Activated CD8-positive, alpha-beta T cell treated with anti-CD3 and anti-CD28 coated beads, Interleukin-2, amount 10 ng/mL, durations not matched to agents 7 days and 5 days (primary cell): ENCODE results near the gene URAD. TPM values are rescaled to one million over a fixed set of nuclear protein-coding genes. Genes with fewer than 3 reads are reported as not detected.

Experiments
- ATAC-seq: fragments of 150-1000 bp; cut with Tn5 transposase; one replicate; pipeline ENCODE4 v1.10.0; 2021; ENCODE audit warnings: moderate library complexity
- CTCF ChIA-PET: fragments of 350-600 bp; sonication (Branson Sonifier 250); formaldehyde crosslinking; loops from one replicate; lab custom pipeline; 2021; ENCODE audit warnings: antibody characterized with exemption; lab: Charles Lee
- POLR2A ChIA-PET: fragments of 350-600 bp; sonication (Branson Sonifier 250); formaldehyde crosslinking; loops from one replicate; lab custom pipeline; 2021; ENCODE audit warnings: antibody characterized with exemption; lab: Charles Lee
- DNase-seq: peaks from one replicate; pipeline ENCODE4 v3.0.0-alpha.2; 2020
- H3K27ac Mint-ChIP-seq: one replicate; pipeline ENCODE4 v1.8.0; 2021; ENCODE audit warnings: mild to moderate bottlenecking, mixed read lengths
- H3K27me3 Mint-ChIP-seq: one replicate; pipeline ENCODE4 v1.8.0; 2021; ENCODE audit warnings: low read depth, mixed read lengths
- H3K36me3 Mint-ChIP-seq: one replicate; pipeline ENCODE4 v1.8.0; 2021; ENCODE audit warnings: low read depth, mixed read lengths
- H3K4me1 Mint-ChIP-seq: one replicate; pipeline ENCODE4 v1.8.0; 2021; ENCODE audit warnings: low read depth, mixed read lengths
- H3K4me3 Mint-ChIP-seq: one replicate; pipeline ENCODE4 v1.8.0; 2021; ENCODE audit warnings: mild to moderate bottlenecking, mixed read lengths
- H3K9me3 Mint-ChIP-seq: one replicate; pipeline ENCODE4 v1.8.0; 2022; ENCODE audit warnings: mixed read lengths; ENCODE audit not compliant: insufficient read depth
- total RNA-seq, 2 experiments: library from RNA; stranded (reverse); gene quantifications; one replicate each; pipeline ENCODE4 v1.2.3, GENCODE V29; 2021

The URAD gene
- total RNA-seq, 2 experiments from 2014 or later = not detected

DNA sequence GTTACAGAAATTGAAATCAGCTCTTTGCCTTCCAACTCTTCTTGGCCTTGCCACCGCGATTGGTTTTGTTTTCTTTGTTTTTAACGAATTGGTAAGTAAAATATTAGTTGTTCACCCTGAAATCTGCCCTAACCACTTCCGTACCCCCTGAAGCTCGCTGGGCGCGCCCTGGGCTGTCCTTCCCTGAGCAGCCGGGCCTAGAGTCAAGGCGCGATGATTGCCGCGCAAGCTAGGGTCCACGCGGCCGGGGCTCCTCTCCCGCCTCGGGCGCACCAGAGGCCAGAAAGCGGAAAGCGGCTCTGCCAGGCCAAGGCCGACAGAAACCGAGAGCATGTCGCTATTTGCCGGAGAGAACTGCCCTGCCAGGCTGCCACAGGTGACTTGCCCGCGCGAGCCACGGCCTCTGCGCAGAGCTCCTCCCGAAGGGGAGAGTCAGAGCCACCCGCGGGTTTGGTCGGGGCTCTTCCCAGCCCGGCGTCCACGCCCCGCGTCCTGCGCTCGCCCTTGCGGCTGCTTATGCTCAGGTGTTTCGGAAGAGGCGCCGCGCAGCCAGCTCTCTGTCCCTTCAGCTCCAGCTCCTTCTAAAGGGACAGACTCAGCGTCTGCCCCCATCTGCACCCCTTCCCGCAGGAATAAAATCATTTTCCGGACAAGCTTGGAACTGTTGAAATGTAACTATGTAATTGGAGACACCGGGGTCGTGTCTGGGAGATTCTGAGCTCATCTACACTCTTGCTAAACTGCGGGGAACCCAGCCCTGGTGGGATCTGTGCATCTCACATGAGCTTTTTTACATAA lies 12.7 kb downstream of the URAD start:
- peaks cover 78% of the 10 kb centered on the region for H3K27me3 Mint-ChIP-seq
- no peak overlapping the region for H3K4me3 Mint-ChIP-seq
- ATAC-seq (no peak), DNase-seq (no peak)
- H3K36me3 Mint-ChIP-seq = peaks cover 2% of the 10 kb centered on the region
- no peaks in the 10 kb centered on the region for H3K9me3 Mint-ChIP-seq
- ChIA-PET CTCF (interaction anchor here (1.0 to 1.4 kb wide), 5 partner anchors 8 to 149 kb away, joined by 3 to 5 read pairs (median 3); no protein-coding TSS in a partner anchor), POLR2A (interaction anchor here (0.6 kb wide), 1 partner anchor 57 kb away, joined by 3 read pairs; no protein-coding TSS in a partner anchor)
- H3K4me1 Mint-ChIP-seq = peaks cover 23% of the 10 kb centered on the region
- no peak overlapping the region for H3K27ac Mint-ChIP-seq

DNA sequence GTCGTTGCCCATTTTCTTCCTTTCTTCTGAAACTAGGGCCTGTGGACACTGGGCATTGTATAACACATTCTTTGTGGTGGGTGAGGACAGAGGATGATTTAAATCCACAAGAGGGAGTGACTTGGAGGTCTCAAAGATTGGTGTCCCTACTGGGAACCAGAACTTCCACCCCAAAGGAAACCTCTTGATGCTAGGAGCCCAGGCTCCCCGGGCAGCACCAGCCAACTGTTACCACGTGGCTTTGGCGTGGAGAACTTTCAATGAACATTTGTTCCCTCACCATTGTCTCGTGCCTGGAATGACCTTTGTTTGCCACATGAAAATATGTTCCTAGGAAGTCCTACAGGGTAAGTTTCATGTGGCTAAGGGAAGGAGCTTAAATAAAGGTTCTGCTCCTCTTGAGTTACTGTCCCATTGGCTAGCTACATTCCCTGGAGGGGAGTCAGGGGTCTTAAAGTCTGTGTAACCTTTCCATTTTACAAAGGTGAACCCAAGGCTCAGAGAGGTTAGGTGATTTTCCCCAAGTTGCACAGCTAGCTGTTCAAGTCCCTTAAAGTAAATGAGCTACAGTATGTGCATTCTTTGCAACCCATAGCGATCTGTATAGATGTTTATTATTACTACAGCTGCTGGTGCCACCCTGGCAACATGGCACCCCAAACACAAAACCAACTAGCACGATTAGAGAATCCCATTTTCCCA lies 14.4 kb downstream of the URAD start:
- ChIA-PET CTCF (interaction anchor here (0.7 kb wide), 1 partner anchor 10 kb away, joined by 3 read pairs; no protein-coding TSS in a partner anchor), POLR2A (no interaction called here)
- H3K9me3 Mint-ChIP-seq = no peaks in the 10 kb centered on the region
- H3K4me1 Mint-ChIP-seq = peaks cover 15% of the 10 kb centered on the region
- peaks cover 81% of the 10 kb centered on the region for H3K27me3 Mint-ChIP-seq
- H3K36me3 Mint-ChIP-seq = peaks cover 4% of the 10 kb centered on the region
- no peak for ATAC-seq
- no peak overlapping the region for H3K27ac Mint-ChIP-seq
- DNase-seq = no peak
- H3K4me3 Mint-ChIP-seq = no peak overlapping the region

DNA sequence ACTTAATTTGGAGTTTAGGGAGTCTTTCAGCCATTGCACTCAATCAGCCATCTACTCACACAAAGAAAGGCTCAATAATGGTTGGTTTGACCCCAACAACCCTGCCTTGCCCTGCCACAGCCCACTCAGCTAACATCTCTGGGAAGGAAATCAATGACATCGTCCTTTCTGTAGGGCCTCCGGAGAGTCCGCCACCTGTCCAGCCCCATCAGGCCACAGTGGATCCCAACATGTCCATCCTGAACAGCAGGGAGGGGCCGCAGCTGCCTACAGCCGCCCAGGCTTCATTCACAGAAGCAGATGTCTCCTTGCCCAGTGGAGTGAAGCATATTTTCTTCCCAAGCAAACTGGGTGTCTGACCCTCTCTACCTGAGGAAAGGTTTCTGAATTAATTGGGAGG lies 15.2 kb downstream of the URAD start:
- H3K27ac Mint-ChIP-seq = no peak overlapping the region
- DNase-seq (no peak), ATAC-seq (no peak)
- H3K4me3 Mint-ChIP-seq = no peak overlapping the region
- H3K36me3 Mint-ChIP-seq = peaks cover 4% of the 10 kb centered on the region
- H3K4me1 Mint-ChIP-seq = peaks cover 9% of the 10 kb centered on the region
- H3K9me3 Mint-ChIP-seq = no peaks in the 10 kb centered on the region
- CTCF ChIA-PET = no interaction called here
- H3K27me3 Mint-ChIP-seq = peaks cover 80% of the 10 kb centered on the region
- POLR2A ChIA-PET = no interaction called here

DNA sequence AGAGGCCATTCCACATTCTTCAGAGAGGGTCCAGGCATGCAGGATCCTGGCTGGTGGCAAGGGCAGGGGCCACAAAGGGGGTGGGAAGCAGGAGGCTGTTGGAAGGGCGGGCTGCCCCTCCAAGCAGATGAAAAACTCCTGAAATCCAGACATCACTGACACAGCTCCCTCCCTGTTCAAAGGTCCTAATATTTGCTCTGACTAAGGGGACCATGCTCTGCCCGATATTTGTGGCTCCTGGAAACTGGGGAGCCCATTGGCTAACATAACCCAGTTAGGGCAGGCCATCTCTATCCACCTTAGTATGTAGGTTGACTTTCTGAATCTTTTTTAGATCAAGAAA lies 16.0 kb downstream of the URAD start:
- ATAC-seq (no peak), DNase-seq (no peak)
- H3K27ac Mint-ChIP-seq = no peak overlapping the region
- CTCF ChIA-PET = interaction anchor here (1.5 kb wide), 1 partner anchor 12 kb away, joined by 3 read pairs; no protein-coding TSS in a partner anchor
- H3K9me3 Mint-ChIP-seq = no peaks in the 10 kb centered on the region
- peaks cover 2% of the 10 kb centered on the region for H3K36me3 Mint-ChIP-seq
- POLR2A ChIA-PET = no interaction called here
- H3K27me3 Mint-ChIP-seq = peaks cover 80% of the 10 kb centered on the region
- peaks cover 9% of the 10 kb centered on the region for H3K4me1 Mint-ChIP-seq
- no peak overlapping the region for H3K4me3 Mint-ChIP-seq

DNA sequence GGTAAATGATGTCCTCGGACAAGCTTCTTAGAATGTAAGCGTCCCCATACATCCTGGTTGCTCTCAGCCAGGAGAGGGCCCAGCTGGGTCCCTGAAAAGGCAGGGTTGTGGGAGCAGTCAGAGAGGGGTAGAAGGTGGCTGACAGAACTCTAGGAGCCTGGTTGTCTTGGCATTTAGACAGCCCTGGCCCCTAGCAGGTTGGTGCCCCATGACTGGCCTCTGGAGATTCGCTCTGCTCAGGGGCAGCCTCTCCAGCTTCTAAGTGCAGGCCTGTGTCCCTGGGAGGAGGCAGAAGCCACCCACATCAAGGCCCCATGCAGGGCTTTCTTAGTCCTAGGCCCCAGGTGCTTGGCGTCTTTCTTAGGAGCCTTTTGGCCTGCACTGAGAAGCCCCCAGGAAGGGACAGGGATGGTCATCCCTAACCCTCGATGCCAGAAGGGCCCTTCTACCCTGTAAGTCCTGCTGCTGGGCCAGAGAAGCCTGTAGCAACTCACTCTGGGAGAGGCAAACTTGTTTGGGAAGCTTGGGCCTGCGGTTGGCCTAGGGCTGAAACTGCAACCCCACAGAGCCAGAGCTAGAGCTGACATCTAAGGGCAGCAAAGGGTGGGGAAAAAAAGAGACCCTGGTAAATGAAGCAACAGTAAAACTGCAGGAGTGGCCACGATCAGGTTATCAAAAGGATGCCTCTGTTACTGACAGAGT lies 16.6 kb downstream of the URAD start:
- no peak for ATAC-seq
- H3K4me3 Mint-ChIP-seq = no peak overlapping the region
- H3K36me3 Mint-ChIP-seq = peaks cover 2% of the 10 kb centered on the region
- H3K27me3 Mint-ChIP-seq = peaks cover 80% of the 10 kb centered on the region
- no peaks in the 10 kb centered on the region for H3K9me3 Mint-ChIP-seq
- DNase-seq = no peak
- no peak overlapping the region for H3K27ac Mint-ChIP-seq
- POLR2A ChIA-PET = no interaction called here
- H3K4me1 Mint-ChIP-seq = peaks cover 8% of the 10 kb centered on the region
- CTCF ChIA-PET = interaction anchor here (1.1 to 1.5 kb wide), 2 partner anchors 9 to 12 kb away, joined by 3 to 4 read pairs; no protein-coding TSS in a partner anchor

DNA sequence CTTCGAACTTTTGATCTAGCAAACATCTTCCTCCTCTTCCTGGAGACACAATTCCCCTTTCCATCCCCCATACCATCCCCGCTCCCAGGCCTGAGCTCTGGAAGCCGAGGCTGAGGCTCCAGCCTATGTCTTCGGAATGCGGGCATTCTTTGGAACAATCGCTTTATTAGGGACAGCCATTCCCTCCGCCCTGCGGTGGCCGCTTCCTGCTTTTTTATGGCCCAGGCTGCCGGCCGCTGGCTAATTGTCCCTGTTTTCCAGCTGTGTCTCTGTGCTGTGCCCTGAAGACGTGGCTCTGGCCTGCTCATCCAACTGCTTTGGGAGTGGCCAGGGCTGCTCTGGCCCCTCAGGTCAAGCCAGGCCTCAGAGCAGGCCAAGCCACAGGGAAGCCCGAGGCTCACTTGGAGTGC lies 17.3 kb downstream of the URAD start:
- ChIA-PET POLR2A (no interaction called here), CTCF (interaction anchor here (1.1 to 1.5 kb wide), 2 partner anchors 10 to 13 kb away, joined by 3 to 4 read pairs; no protein-coding TSS in a partner anchor)
- H3K4me3 Mint-ChIP-seq = no peak overlapping the region
- peaks cover 8% of the 10 kb centered on the region for H3K4me1 Mint-ChIP-seq
- no peaks in the 10 kb centered on the region for H3K9me3 Mint-ChIP-seq
- peaks cover 2% of the 10 kb centered on the region for H3K36me3 Mint-ChIP-seq
- H3K27ac Mint-ChIP-seq = no peak overlapping the region
- ATAC-seq = no peak
- no peak for DNase-seq
- H3K27me3 Mint-ChIP-seq = peaks cover 78% of the 10 kb centered on the region

DNA sequence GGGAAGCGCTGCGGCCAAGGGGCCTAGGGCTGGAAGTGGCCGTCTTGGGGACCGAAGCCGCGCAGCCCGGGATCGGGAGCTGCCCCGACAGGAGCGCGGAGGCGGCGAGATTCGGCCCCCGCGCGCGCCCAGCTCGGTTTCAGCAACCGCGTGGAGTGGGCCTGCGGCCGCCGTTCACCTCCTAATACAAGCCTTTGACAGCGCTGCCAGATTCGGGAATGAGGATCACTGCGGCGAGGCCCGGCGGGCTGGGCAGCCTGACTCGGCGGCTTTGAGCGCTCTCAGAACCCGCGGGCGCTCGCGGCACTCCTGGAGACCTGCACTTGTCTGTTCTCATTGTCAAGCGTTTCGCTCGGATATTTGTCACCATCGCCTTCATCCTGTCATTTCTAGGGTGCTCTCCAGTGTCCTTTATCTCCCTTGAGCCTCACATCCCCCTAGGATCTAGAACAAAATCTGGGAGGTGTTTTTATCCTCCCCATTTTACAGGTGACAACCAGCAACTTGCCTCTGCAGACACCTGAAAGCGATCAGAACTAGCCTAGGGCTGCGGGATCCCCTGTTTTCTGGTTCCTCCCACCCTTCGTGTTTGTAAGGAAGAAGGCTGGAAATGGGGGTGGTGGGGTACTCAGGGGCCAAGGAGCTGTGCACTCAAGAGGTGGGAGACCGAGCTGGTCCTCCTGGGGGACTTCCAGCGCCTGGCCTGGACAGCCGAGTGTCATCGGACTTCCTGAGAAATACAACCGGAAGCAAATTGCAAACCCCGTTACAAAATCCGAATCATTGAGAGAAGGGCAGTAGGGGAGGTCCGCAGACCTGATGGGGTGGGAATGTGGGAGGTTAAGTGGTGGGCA lies 17.9 kb downstream of the URAD start:
- no peaks in the 10 kb centered on the region for H3K9me3 Mint-ChIP-seq
- no peak overlapping the region for H3K4me3 Mint-ChIP-seq
- ATAC-seq (no peak), DNase-seq (no peak)
- H3K27ac Mint-ChIP-seq = no peak overlapping the region
- H3K36me3 Mint-ChIP-seq = peaks cover 2% of the 10 kb centered on the region
- H3K27me3 Mint-ChIP-seq = peaks cover 79% of the 10 kb centered on the region
- peaks cover 6% of the 10 kb centered on the region for H3K4me1 Mint-ChIP-seq
- ChIA-PET CTCF (interaction anchor here (1.1 kb wide), 1 partner anchor 10 kb away, joined by 4 read pairs; no protein-coding TSS in a partner anchor), POLR2A (no interaction called here)

DNA sequence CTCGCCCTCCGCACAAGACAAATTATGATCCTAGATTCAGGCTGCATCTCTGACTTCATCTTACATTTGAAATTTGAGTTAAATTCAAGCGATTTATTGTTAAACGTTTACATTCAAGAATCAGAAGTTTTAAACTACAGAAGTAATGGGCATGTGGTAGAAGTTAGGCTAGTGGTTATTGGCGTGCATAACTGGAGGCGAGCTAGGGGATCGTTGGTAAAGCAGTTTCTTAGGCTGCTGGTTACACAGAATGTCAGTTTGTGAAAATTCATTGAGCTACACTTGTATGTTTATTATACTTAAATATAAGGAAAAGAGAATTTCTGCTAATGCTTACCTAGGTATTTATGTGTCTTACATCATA lies 18.6 kb downstream of the URAD start:
- CTCF ChIA-PET = no interaction called here
- POLR2A ChIA-PET = no interaction called here
- Mint-ChIP-seq H3K27me3 (peaks cover 80% of the 10 kb centered on the region), H3K36me3 (peaks cover 2% of the 10 kb centered on the region), H3K4me1 (peaks cover 2% of the 10 kb centered on the region), H3K4me3 (no peak overlapping the region), H3K27ac (peak overlapping the region; percentile 4), H3K9me3 (no peaks in the 10 kb centered on the region)
- ATAC-seq = no peak
- DNase-seq = no peak

DNA sequence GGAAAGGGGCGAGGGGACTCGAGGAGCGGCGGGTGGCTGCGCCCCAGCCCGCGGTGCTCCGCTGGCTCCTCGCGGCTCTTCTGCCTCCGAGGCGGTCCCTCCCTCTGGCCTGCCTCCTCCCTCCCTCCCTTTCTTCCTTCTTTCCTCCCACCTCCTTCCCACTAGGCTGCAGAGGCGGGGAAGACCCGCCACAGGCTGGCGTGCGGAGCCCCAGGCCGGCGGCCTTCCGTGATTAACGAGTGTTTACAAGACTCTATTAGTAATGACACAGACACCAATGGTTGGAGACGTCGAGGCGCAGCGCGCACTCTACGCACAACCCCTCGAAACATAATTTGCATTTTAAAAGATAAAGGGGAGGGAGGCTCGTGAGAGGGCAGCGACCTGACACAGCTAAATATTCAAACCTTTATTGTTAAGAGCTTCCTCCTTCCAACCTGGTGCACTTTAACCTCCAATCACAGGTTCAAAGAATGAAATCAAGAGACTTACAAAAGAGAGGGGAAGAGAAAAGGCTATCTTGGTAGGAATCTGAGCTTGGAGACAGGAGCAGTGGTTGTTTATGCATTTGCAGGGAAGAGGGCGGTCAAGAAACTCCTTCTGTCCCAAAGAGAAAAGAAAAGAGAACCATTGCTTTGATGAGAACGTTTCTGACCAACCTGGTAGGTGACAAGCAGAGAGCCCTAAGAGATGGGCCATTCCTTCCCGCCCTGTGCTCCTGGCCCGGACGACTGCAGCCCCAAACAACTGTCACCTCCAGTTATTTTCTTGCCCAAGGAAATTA lies 19.2 kb downstream of the URAD start, which contains the start of gene CDX2:
Gene CDX2, minus strand, starts transcription at position 234 of the 784 bp plus-strand sequence. CDS start 309 bp downstream, outside the sequence.
- DNase-seq (no peak), ATAC-seq (no peak)
- CTCF ChIA-PET = no interaction called here
- Mint-ChIP-seq H3K9me3 (no peaks in the 10 kb centered on the region), H3K4me1 (peaks cover 2% of the 10 kb centered on the region), H3K27ac (peak within 1 kb of the TSS; percentile 79), H3K36me3 (peaks cover 2% of the 10 kb centered on the region), H3K27me3 (peaks cover 78% of the 10 kb centered on the region), H3K4me3 (peak within 1 kb of the TSS; percentile 17)
- POLR2A ChIA-PET = no interaction called here

DNA sequence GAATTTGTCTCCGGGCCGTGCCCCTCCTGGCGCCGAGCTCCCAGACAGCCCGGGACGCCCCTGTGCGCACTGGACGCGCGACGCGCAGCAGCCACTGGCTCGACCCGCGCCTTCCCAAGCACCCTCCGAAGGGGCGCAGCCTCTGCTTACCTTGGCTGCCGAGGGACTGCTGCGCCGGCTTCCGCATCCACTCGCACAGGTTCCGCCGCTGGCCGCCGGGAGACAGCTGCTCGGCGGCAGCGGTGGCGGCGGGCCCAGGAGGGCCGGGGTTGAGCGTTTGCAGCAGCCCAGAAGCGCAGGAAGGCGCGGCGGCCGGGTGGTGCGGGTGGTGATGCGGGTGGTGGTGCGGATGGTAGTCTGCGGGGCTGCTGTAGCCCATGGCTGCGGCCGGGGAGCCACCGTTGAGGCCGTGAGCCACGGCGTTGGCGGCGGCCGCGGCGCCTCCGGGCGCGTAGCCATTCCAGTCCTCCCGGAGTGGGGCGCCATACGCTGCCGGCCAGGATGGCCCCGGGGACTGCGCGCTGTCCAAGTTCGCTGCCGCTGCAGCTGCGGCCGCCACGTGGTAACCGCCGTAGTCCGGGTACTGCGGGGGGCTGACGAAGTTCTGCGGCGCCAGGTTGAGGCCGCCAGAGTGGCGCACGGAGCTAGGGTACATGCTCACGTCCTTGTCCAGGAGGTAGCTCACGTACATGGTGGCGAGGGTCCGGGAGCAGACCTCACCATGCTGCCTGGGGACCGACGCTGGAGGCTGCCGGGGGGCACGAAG lies 20.0 kb downstream of the URAD start:
- Mint-ChIP-seq H3K36me3 (peaks cover 2% of the 10 kb centered on the region), H3K27ac (no peak overlapping the region), H3K4me3 (no peak overlapping the region), H3K27me3 (peaks cover 77% of the 10 kb centered on the region), H3K4me1 (peaks cover 2% of the 10 kb centered on the region), H3K9me3 (no peaks in the 10 kb centered on the region)
- POLR2A ChIA-PET = no interaction called here
- DNase-seq = no peak
- CTCF ChIA-PET = no interaction called here
- no peak for ATAC-seq
